Spleen (tissue), 11 donors: Measurements from ENCODE around the gene SCYGR1. TPM values are rescaled to one million over a fixed set of nuclear protein-coding genes. Genes with fewer than 3 reads are reported as not detected.
A peak's percentile ranks its signal among the peaks of the same experiment; 100 is the strongest.

Source experiments
- DNase-seq: peaks from one replicate; pipeline ENCODE4 v3.0.0-alpha.2; 2020
- H3K27ac ChIP-seq, 8 donors: fragments of 200-600 bp; sonication (generic) in 7 of 8; 1 replicate in 4 of 8; 2 replicates in 4 of 8; pipeline versions ENCODE4 v1.5.0 to v1.8.0; 2016 to 2021; ENCODE audit warnings: inconsistent platforms in 4 of 8, mild to moderate bottlenecking in 4 of 8, moderate library complexity in 1 of 8
- H3K27me3 ChIP-seq, 7 donors: fragments of 200-600 bp; sonication (generic) in 6 of 7; replicated peaks in 1 of 7; 1 replicate in 4 of 7; 2 replicates in 3 of 7; pipeline versions ENCODE4 v1.5.0 to v1.8.0; 2016 to 2021; ENCODE audit warnings: inconsistent platforms in 3 of 7, mild to moderate bottlenecking in 1 of 7
- H3K36me3 ChIP-seq, 6 donors: fragments of 200-600 bp; sonication (generic) in 5 of 6; 1 replicate in 4 of 6; 2 replicates in 2 of 6; pipeline versions ENCODE4 v1.5.0 to v1.8.0; 2016 to 2021; ENCODE audit warnings: inconsistent platforms in 2 of 6
- H3K4me1 ChIP-seq, 6 donors: fragments of 200-600 bp; sonication (generic) in 5 of 6; 1 replicate in 3 of 6; 2 replicates in 3 of 6; pipeline versions ENCODE4 v1.5.0 to v1.8.0; 2016 to 2021; ENCODE audit warnings: inconsistent platforms in 3 of 6
- H3K4me3 ChIP-seq, 8 donors: fragments of 200-600 bp; sonication (generic) in 7 of 8; 1 replicate in 4 of 8; 2 replicates in 4 of 8; pipeline versions ENCODE4 v1.5.0 to v1.8.0; 2016 to 2021; ENCODE audit warnings: inconsistent platforms in 4 of 8, mild to moderate bottlenecking in 4 of 8, moderate library complexity in 2 of 8
- H3K9me3 ChIP-seq, 8 donors: fragments of 200-600 bp; sonication (generic) in 7 of 8; 1 replicate in 4 of 8; 2 replicates in 4 of 8; pipeline versions ENCODE4 v1.5.0 to v1.8.0; 2016 to 2021; ENCODE audit warnings: inconsistent platforms in 4 of 8
- POLR2A ChIP-seq, 3 donors: fragments of 450-650 bp; IDR thresholded peaks; one replicate each; pipeline ENCODE4 v1.5.1; 2017; ENCODE audit warnings: antibody characterized with exemption in 3 of 3, mild to moderate bottlenecking in 1 of 3
- POLR2AphosphoS5 ChIP-seq, 3 donors: sonication (generic); formaldehyde crosslinking; IDR thresholded peaks; one replicate each; pipeline ENCODE4 v1.5.1; 2017; ENCODE audit warnings: antibody characterized with exemption in 3 of 3
- WGBS, 5 donors: extraction: QIAGEN DNeasy Blood & Tissue Kit in 3 of 5; methylation state at CpG; one replicate each; pipeline versions ENCODE4 v1.1.5 to v1.1.7; 2013 to 2018; 5-methylcytosine and 5-hydroxymethylcytosine counted together
- intact Hi-C: fragments of 100-400 bp; cut with DNase I; formaldehyde crosslinking; loops from one replicate; pipeline ENCODE4 v1.15.0; 2023; ENCODE audit warnings: low total_unique reads
- polyA plus RNA-seq, 3 donors: library from polyadenylated mRNA; stranded (reverse); fragments of 200-250 nt; gene quantifications; one replicate each; pipeline ENCODE4 v1.2.1, GENCODE V29; 2013
- total RNA-seq, 7 donors: library from RNA; depleted of rRNA in 3 of 7; stranded (reverse); fragments of >200 nt in 3 of 7; fragmentation: NEBNext Ultra II Directional in 4 of 7; extraction: Animal tissue kit (Norgen Biotek cat#: 25700) in 4 of 7; gene quantifications; one replicate each; pipeline versions ENCODE4 v1.1.0 to v1.2.1, GENCODE V29; 2016 to 2021
- TF ChIP-seq, protein P1 (sequence below), 11 experiments: fragments of 200-600 bp in 7 of 11; fragments of 450-650 bp in 4 of 11; sonication (generic) in 4 of 11; IDR thresholded peaks in 8 of 11; conservative IDR thresholded peaks in 3 of 11; 1 replicate in 7 of 11; 2 replicates in 4 of 11; pipeline versions ENCODE4 v1.4.0 to v1.8.0; 2016 to 2021; ENCODE audit warnings: antibody characterized with exemption in 11 of 11, inconsistent platforms in 4 of 11, mild to moderate bottlenecking in 1 of 11
- donor health status: healthy with polysubstance abuse.
- donor health status: DM: no; HTN: no; CAD: no; lungs with moderate emphysema.
- donor health status: DM: no; HTN: no; CAD: no.
- donor health status: Bipolar disorder and iron deficiency.
- donor health status: healthy.
- donor health status: DM: no; HTN: no; CAD: no.
- donor health status: DM: yes; HTN: yes; CAD: no.

Gene SCYGR1
- total and polyA plus RNA-seq, 10 donors = not detected

DNA sequence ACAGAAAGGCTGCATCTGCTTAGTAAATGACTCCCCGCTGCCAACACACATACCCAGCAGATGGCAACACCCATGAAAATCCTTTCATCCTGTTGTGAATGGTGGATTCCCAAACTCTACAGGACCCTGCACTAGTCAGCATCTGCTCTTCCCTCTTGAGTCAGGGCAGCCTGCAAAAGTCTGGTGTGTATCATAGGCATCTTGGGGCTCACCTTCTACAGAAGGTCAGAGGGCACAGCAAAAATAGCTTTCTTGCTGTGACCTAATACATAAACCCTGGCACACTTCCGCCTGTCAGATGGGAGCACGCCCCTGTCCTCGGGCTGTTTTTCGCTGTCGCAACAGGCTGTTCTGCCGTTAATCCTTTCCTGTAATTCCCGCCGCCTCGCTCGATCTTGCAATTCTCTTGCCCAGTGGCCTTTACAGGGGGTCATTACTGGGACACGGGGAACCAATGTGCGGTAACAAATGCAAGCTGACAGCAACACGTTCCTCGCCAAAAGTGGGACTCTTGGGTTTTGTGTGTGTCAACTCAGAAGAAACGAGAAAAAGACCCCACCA, 19.9 kb upstream of the SCYGR1 start:
- H3K27me3 ChIP-seq = no peaks in the 10 kb centered on the region
- H3K4me1 ChIP-seq = peaks cover 10 to 67% (median 34%) of the 10 kb centered on the region in 6 donors
- H3K36me3 ChIP-seq = no peaks in the 10 kb centered on the region
- TF ChIP-seq, protein P1, sequence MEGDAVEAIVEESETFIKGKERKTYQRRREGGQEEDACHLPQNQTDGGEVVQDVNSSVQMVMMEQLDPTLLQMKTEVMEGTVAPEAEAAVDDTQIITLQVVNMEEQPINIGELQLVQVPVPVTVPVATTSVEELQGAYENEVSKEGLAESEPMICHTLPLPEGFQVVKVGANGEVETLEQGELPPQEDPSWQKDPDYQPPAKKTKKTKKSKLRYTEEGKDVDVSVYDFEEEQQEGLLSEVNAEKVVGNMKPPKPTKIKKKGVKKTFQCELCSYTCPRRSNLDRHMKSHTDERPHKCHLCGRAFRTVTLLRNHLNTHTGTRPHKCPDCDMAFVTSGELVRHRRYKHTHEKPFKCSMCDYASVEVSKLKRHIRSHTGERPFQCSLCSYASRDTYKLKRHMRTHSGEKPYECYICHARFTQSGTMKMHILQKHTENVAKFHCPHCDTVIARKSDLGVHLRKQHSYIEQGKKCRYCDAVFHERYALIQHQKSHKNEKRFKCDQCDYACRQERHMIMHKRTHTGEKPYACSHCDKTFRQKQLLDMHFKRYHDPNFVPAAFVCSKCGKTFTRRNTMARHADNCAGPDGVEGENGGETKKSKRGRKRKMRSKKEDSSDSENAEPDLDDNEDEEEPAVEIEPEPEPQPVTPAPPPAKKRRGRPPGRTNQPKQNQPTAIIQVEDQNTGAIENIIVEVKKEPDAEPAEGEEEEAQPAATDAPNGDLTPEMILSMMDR (IDR thresholded peaks at IDR 0.05 in 8 of 11, conservative IDR thresholded peaks at IDR 0.05 in 3 of 11) = peak in 1 of 11 experiments; percentile 9
- TF ChIP-seq POLR2AphosphoS5 (IDR thresholded peaks at IDR 0.05) (peak; percentile 26 to 80 (median 32)), POLR2A (IDR thresholded peaks at IDR 0.05) (no peak)
- 45 to 83% (median 76%) methylated on average over 16 of the region's 16 CpGs for WGBS, 5 donors
- H3K9me3 ChIP-seq = no peaks in the 10 kb centered on the region
- peak overlapping the region in 6 of 8 donors; percentile 45 to 82 (median 76) for H3K27ac ChIP-seq
- H3K4me3 ChIP-seq = no peak overlapping the region
- intact Hi-C loops = loop anchor here (5.0 kb wide), 1 partner anchor 360 kb away; no protein-coding TSS in a partner anchor
- DNase-seq = peak; percentile 90

DNA sequence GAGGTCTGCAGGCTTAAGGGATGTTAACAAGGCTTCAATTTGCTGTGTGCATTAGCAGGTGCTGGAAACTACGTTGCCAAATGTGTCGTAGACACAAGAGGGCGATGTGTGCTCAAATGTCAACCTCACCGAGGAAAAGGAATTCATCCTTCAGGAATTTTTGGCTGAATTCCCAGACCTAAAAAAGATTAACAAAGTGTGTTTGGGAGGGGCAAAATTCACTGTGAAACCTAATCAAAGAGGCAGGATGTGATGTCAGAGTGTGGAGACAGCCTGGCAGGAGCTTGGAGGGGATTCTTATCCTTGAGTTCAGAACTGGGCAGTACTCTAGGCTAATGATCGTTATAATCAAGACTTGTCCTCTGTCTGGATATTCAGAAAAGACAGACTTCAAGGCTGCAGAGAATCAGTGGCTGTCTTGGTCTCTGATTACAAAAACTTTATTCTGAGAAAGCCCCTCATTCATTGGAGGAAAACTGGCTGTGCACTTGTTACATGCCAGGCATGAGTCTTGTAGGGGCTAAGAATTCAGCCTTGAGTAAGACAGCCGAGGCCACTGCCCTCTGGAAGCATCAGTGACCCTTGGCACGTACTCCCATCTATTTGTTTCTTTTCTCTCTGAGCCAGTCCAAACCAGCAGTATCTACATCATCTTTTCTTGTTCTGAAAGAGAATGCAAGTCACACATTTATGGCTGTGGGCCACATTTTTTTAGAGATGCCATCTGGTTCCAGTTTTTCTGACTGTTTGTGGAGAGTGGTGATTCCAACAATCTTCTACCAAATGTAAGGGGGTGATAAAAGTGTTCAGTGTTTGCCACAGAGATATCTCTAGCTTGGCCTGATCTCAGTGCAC, 18.7 kb upstream of the SCYGR1 start:
- peak overlapping the region; percentile 23 to 82 (median 69) for H3K27ac ChIP-seq
- 7 to 14% (median 8%) methylated on average over 7 of the region's 7 CpGs for WGBS, 5 donors
- no peaks in the 10 kb centered on the region for H3K36me3 ChIP-seq
- no peak overlapping the region for H3K4me3 ChIP-seq
- H3K27me3 ChIP-seq = no peaks in the 10 kb centered on the region
- TF ChIP-seq POLR2A (IDR thresholded peaks at IDR 0.05) (no peak), POLR2AphosphoS5 (IDR thresholded peaks at IDR 0.05) (peak in 1 of 3 donors; percentile 56)
- TF ChIP-seq, protein P1 (IDR thresholded peaks at IDR 0.05 in 8 of 11, conservative IDR thresholded peaks at IDR 0.05 in 3 of 11) = peak in 10 of 11 experiments; percentile 22 to 71 (median 58)
- no peaks in the 10 kb centered on the region for H3K9me3 ChIP-seq
- H3K4me1 ChIP-seq = peaks cover 10 to 54% (median 31%) of the 10 kb centered on the region in 6 donors
- no peak for DNase-seq
- intact Hi-C loops = loop anchor here (5.0 kb wide), 1 partner anchor 361 kb away; no protein-coding TSS in a partner anchor

DNA sequence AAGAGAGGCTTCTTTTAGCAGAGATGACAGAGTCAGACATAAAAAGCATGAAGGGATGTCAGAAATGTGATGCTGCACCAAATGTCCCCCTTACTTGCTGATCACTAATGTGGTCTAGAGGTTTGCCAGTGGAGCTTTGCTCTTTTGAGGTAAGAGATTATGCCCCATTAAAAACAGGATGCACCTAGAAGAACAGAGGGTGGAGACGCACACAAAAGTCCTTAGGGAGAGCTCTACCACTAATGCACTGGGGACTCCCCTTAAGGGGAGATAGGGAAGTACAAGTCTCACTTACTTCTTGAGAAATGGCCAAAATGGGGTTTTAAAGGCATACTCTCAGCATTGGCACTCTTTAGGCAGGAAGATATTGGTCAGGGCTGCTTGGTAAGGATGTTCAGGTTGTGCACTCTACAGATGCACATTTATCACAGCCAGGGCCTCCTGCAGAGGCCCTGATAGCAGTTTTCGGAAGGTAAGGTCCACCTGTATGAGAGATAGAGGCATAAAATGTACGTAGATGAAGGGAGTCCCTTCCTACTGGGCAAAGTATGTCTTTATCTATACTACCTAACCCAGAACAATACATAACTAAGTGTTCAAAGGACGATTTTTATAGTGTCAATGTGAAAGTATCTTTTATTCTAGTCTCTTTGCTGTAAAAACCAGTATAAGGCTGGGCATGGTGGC, 17.0 kb upstream of the SCYGR1 start:
- no peaks in the 10 kb centered on the region for H3K27me3 ChIP-seq
- H3K9me3 ChIP-seq = no peaks in the 10 kb centered on the region
- 73 to 81% (median 78%) methylated on average over 4 of the region's 4 CpGs for WGBS, 5 donors
- peaks cover 10 to 40% (median 24%) of the 10 kb centered on the region in 6 donors for H3K4me1 ChIP-seq
- no peak for DNase-seq
- no peaks in the 10 kb centered on the region for H3K36me3 ChIP-seq
- no peak overlapping the region for H3K4me3 ChIP-seq
- intact Hi-C loops = loop anchor here (5.0 kb wide), 1 partner anchor 363 kb away; no protein-coding TSS in a partner anchor
- TF ChIP-seq POLR2A (IDR thresholded peaks at IDR 0.05) = no peak
- TF ChIP-seq, protein P1 (IDR thresholded peaks at IDR 0.05 in 8 of 11, conservative IDR thresholded peaks at IDR 0.05 in 3 of 11) = peak in 2 of 11 experiments; percentile 10 to 28
- peak overlapping the region in 3 of 8 donors; percentile 22 to 82 (median 49) for H3K27ac ChIP-seq
